Smooth muscle cell of the brain vasculature (primary cell): ENCODE data around the gene NT5M.

Experiments used
- DNase-seq: peaks from one replicate; pipeline ENCODE4 v3.0.0-alpha.2; 2012; ENCODE audit warnings: low read depth, low spot score

Gene NT5M

GRCh38 chr17:17343160-17343735, 40.1 kb downstream of the NT5M start:
- no peak for DNase-seq

- no peak for DNase-seq
Measured at GRCh38 chr17:17343896-17344506, 40.8 kb downstream of the NT5M start.

GRCh38 chr17:17344507-17345293, 41.5 kb downstream of the NT5M start:
- DNase-seq = no peak

- no peak for DNase-seq
Measured at GRCh38 chr17:17345294-17345597, 42.1 kb downstream of the NT5M start.

GRCh38 chr17:17345686-17346427, 42.7 kb downstream of the NT5M start:
- DNase-seq = no peak

- no peak for DNase-seq
Measured at GRCh38 chr17:17346428-17347233, 43.5 kb downstream of the NT5M start.

- DNase-seq = no peak
Measured at GRCh38 chr17:17347234-17347955, 44.2 kb downstream of the NT5M start.

- no peak for DNase-seq
Measured at GRCh38 chr17:17347956-17348871, 45.0 kb downstream of the NT5M start.

- no peak for DNase-seq
Measured at GRCh38 chr17:17348872-17349723, 45.9 kb downstream of the NT5M start.

GRCh38 chr17:17349724-17350106, 46.5 kb downstream of the NT5M start:
- DNase-seq = no peak

GRCh38 chr17:17350491-17351355, 47.5 kb downstream of the NT5M start:
- DNase-seq = no peak

- DNase-seq = no peak
Measured at GRCh38 chr17:17351356-17351891, 48.3 kb downstream of the NT5M start.

- no peak for DNase-seq
Measured at GRCh38 chr17:17351901-17352781, 49.0 kb downstream of the NT5M start.

GRCh38 chr17:17352836-17353624, 49.9 kb downstream of the NT5M start:
- no peak for DNase-seq

- DNase-seq = no peak
Measured at GRCh38 chr17:17353625-17354484, 50.7 kb downstream of the NT5M start.
